Measurements from ENCODE around the gene GNB4. TPM values are rescaled to one million over a fixed set of nuclear protein-coding genes. Genes with fewer than 3 reads are reported as not detected.

Gene GNB4
- 10 to 100 TPM; 19.8 to 45.2 (median 28.6) TPM for total RNA-seq

- Histone ChIP-seq H3K9me3 (no peaks in the 10 kb centered on the region), H3K36me3 (no peaks in the 10 kb centered on the region), H3K4me1 (peaks cover 12 to 26% (median 18%) of the 10 kb centered on the region in 4 donors), H3K27me3 (no peaks in the 10 kb centered on the region), H3K4me3 (peak within 1 kb of the TSS; percentile 26 to 83 (median 80)), H3K27ac (peak within 1 kb of the TSS; percentile 91 to 96 (median 94))
- DNase-seq, result peak; percentile 86 to 97
- TF ChIP-seq EP300 (IDR thresholded peaks at IDR 0.05) (no peak), CTCF (IDR thresholded peaks at IDR 0.05) (peak in 3 of 6 experiments; percentile 8 to 17 (median 15)), POLR2AphosphoS5 (IDR thresholded peaks at IDR 0.05) (peak; percentile 14 to 56), POLR2A (IDR thresholded peaks at IDR 0.05) (peak in 3 of 4 donors; percentile 32 to 90 (median 56))
- 4 to 5% methylated on average over 28 to 52 of the region's 90 CpGs for WGBS, 2 donors
- peak; percentile 92 to 97 for ATAC-seq (ENCODE audit: low FRiP score in 2 of 2)
Observed at GRCh38 chr3:179451265-179452175, at the start of gene GNB4. TSS of gene GNB4 (minus strand) at chr3:179451470. CDS start at chr3:179426200, 25,270 bp downstream.

- TF ChIP-seq CTCF (IDR thresholded peaks at IDR 0.05) (no peak), POLR2AphosphoS5 (IDR thresholded peaks at IDR 0.05) (no peak), POLR2A (IDR thresholded peaks at IDR 0.05) (no peak), EP300 (IDR thresholded peaks at IDR 0.05) (no peak)
- Histone ChIP-seq H3K27ac (no peak overlapping the region), H3K4me3 (no peak overlapping the region), H3K4me1 (no peaks in the 10 kb centered on the region), H3K27me3 (no peaks in the 10 kb centered on the region), H3K9me3 (peaks cover 4 to 31% (median 11%) of the 10 kb centered on the region in 4 donors), H3K36me3 (no peaks in the 10 kb centered on the region)
- no peak for DNase-seq
- no peak for ATAC-seq (ENCODE audit: low FRiP score in 2 of 2)
Observed at GRCh38 chr3:179495483-179495882, 44.2 kb upstream of the GNB4 start.

- Histone ChIP-seq H3K9me3 (peaks cover 7 to 31% (median 11%) of the 10 kb centered on the region in 4 donors), H3K27ac (no peak overlapping the region), H3K4me3 (no peak overlapping the region), H3K36me3 (no peaks in the 10 kb centered on the region), H3K27me3 (no peaks in the 10 kb centered on the region), H3K4me1 (no peaks in the 10 kb centered on the region)
- DNase-seq (no peak), ATAC-seq (ENCODE audit: low FRiP score in 2 of 2) (no peak)
- TF ChIP-seq POLR2AphosphoS5 (IDR thresholded peaks at IDR 0.05) (no peak), CTCF (IDR thresholded peaks at IDR 0.05) (no peak), POLR2A (IDR thresholded peaks at IDR 0.05) (no peak), EP300 (IDR thresholded peaks at IDR 0.05) (no peak)
Observed at GRCh38 chr3:179493260-179493659, 42.0 kb upstream of the GNB4 start.

GRCh38 chr3:179488213-179488612 is 36.9 kb upstream of the GNB4 start:
- DNase-seq, result no peak
- no peak for ATAC-seq (ENCODE audit: low FRiP score in 2 of 2)
- no peak overlapping the region for H3K27ac ChIP-seq
- no peaks in the 10 kb centered on the region for H3K36me3 ChIP-seq
- no peaks in the 10 kb centered on the region for H3K4me1 ChIP-seq
- no peaks in the 10 kb centered on the region for H3K27me3 ChIP-seq
- peaks cover 0 to 9% (median 5%) of the 10 kb centered on the region in 4 donors for H3K9me3 ChIP-seq
- no peak for TF ChIP-seq EP300 (IDR thresholded peaks at IDR 0.05)
- H3K4me3 ChIP-seq, result no peak overlapping the region

GRCh38 chr3:179486806-179487205 is 35.5 kb upstream of the GNB4 start:
- ATAC-seq (ENCODE audit: low FRiP score in 2 of 2) (no peak), DNase-seq (no peak)
- no peaks in the 10 kb centered on the region for H3K36me3 ChIP-seq
- no peaks in the 10 kb centered on the region for H3K4me1 ChIP-seq
- H3K4me3 ChIP-seq, result no peak overlapping the region
- TF ChIP-seq POLR2A (IDR thresholded peaks at IDR 0.05) (no peak), CTCF (IDR thresholded peaks at IDR 0.05) (no peak), EP300 (IDR thresholded peaks at IDR 0.05) (no peak), POLR2AphosphoS5 (IDR thresholded peaks at IDR 0.05) (no peak)
- H3K27me3 ChIP-seq, result no peaks in the 10 kb centered on the region
- WGBS, 2 donors, result 90 to 98% methylated on average over 3 of the region's 3 CpGs
- peaks cover 0 to 6% (median 2%) of the 10 kb centered on the region in 4 donors for H3K9me3 ChIP-seq
- H3K27ac ChIP-seq, result no peak overlapping the region
